Glutamatergic neuron (in vitro differentiated cells): ENCODE data around the gene CHD9. TPM values are rescaled to one million over a fixed set of nuclear protein-coding genes. Genes with fewer than 3 reads are reported as not detected.

Experiments
- DNase-seq: peaks from one replicate; pipeline ENCODE4 v3.0.0; 2022
- H3K27ac Mint-ChIP-seq: one replicate; pipeline ENCODE4 v1.8.0; 2020; ENCODE audit warnings: mild to moderate bottlenecking, mixed read lengths, inconsistent platforms; ENCODE audit not compliant: unreplicated experiment
- H3K27me3 Mint-ChIP-seq: one replicate; pipeline ENCODE4 v1.8.0; 2020; ENCODE audit warnings: mild to moderate bottlenecking, moderate library complexity, mixed read lengths, inconsistent platforms; ENCODE audit not compliant: unreplicated experiment
- H3K36me3 Mint-ChIP-seq: one replicate; pipeline ENCODE4 v1.8.0; 2020; ENCODE audit warnings: mild to moderate bottlenecking, mixed read lengths, inconsistent platforms; ENCODE audit not compliant: unreplicated experiment
- H3K4me1 Mint-ChIP-seq: one replicate; pipeline ENCODE4 v1.8.0; 2020; ENCODE audit warnings: mild to moderate bottlenecking, low read depth, mixed read lengths, inconsistent platforms; ENCODE audit not compliant: unreplicated experiment
- H3K4me3 Mint-ChIP-seq: one replicate; pipeline ENCODE4 v1.8.0; 2020; ENCODE audit warnings: mild to moderate bottlenecking, mixed read lengths, inconsistent platforms; ENCODE audit not compliant: unreplicated experiment
- H3K9me3 Mint-ChIP-seq: one replicate; pipeline ENCODE4 v1.8.0; 2020; ENCODE audit warnings: mild to moderate bottlenecking, moderate library complexity, mixed read lengths, inconsistent platforms; ENCODE audit not compliant: unreplicated experiment
- CTCF ChIP-seq: fragments of 200-600 bp; sonication (generic); IDR thresholded peaks from one replicate; pipeline ENCODE4 v1.5.0; 2021; ENCODE audit not compliant: partially characterized antibody, unreplicated experiment
- total RNA-seq: library from RNA; stranded (reverse); fragmentation: NEBNext Ultra II Directional; extraction: Animal tissue kit (Norgen Biotek cat#: 25700); gene quantifications from one replicate; pipeline ENCODE4 v1.2.1, GENCODE V29; 2021; ENCODE audit not compliant: unreplicated experiment

The CHD9 gene
- total RNA-seq, 1 donor from 2014 or later: 120 TPM

DNA sequence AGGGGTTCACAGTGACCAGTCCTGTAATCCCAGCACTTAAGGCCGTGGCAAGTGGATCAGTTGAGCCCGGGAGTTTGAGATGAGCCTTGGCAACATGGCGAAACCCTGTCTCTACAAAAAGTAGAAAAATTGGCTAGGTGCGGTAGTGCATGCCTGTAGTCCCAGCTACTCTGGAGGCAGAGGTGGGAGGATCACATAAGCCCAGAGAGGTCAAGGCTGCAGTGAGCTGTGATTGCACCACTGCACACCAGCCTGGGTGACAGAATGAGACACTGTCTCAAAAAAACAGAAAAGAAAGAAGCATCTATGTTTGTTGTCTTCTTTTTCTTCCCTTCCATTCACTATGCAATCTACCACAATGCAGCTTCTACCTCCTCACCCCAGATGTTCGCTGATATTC lies 227.5 kb downstream of the CHD9 start:
- Mint-ChIP-seq H3K27me3 (no peaks in the 10 kb centered on the region), H3K36me3 (peaks cover 5% of the 10 kb centered on the region), H3K9me3 (no peaks in the 10 kb centered on the region), H3K4me3 (no peak overlapping the region), H3K4me1 (no peaks in the 10 kb centered on the region), H3K27ac (no peak overlapping the region)
- TF ChIP-seq CTCF: no peak
- no peak for DNase-seq

- no peak for DNase-seq
- Mint-ChIP-seq H3K27me3 (no peaks in the 10 kb centered on the region), H3K36me3 (peaks cover 4% of the 10 kb centered on the region), H3K9me3 (no peaks in the 10 kb centered on the region), H3K27ac (no peak overlapping the region), H3K4me3 (no peak overlapping the region), H3K4me1 (no peaks in the 10 kb centered on the region)
- peak; percentile 12 for TF ChIP-seq CTCF
Measured at GRCh38 chr16:53282975-53283946, 228.5 kb downstream of the CHD9 start.

GRCh38 chr16:53285236-53285635 lies 230.4 kb downstream of the CHD9 start:
- no peak for TF ChIP-seq CTCF

GRCh38 chr16:53290520-53290919 lies 235.7 kb downstream of the CHD9 start:
- no peak overlapping the region for H3K27ac Mint-ChIP-seq

More at GRCh38 chr16:53285236-53285635, 230.4 kb downstream of the CHD9 start:
- no peak for DNase-seq
- H3K4me1 Mint-ChIP-seq: no peaks in the 10 kb centered on the region
- H3K36me3 Mint-ChIP-seq: peaks cover 10% of the 10 kb centered on the region
- H3K27me3 Mint-ChIP-seq: no peaks in the 10 kb centered on the region
- no peak overlapping the region for H3K27ac Mint-ChIP-seq
- H3K4me3 Mint-ChIP-seq: no peak overlapping the region
- no peaks in the 10 kb centered on the region for H3K9me3 Mint-ChIP-seq

More at GRCh38 chr16:53290520-53290919, 235.7 kb downstream of the CHD9 start:
- Mint-ChIP-seq H3K4me3 (no peak overlapping the region), H3K36me3 (peaks cover 10% of the 10 kb centered on the region), H3K27me3 (no peaks in the 10 kb centered on the region), H3K9me3 (peaks cover 5% of the 10 kb centered on the region), H3K4me1 (peaks cover 17% of the 10 kb centered on the region)
- TF ChIP-seq CTCF: no peak
- no peak for DNase-seq
